SK-N-SH (cell line): Measurements from ENCODE around the gene FRS2.

Experiments used
- CHD2 ChIP-seq: fragments of 150-350 bp; IDR thresholded peaks from 2 replicates; pipeline ENCODE4 v1.6.1; 2018; ENCODE audit warnings: low read length; ENCODE audit not compliant: partially characterized antibody
- CTCF ChIP-seq: fragments of 200-600 bp; sonication (generic); IDR thresholded peaks from 2 replicates; pipeline ENCODE4 v1.6.1; 2017; ENCODE audit warnings: antibody characterized with exemption, mild to moderate bottlenecking, moderate library complexity
- EP300 ChIP-seq, 2 experiments: IDR thresholded peaks; 2 replicates each; pipeline versions ENCODE4 v1.4.0 to v1.6.1; 2012; ENCODE audit warnings: borderline replicate concordance in 1 of 2, low read depth in 1 of 2, low read length in 1 of 2
- MAX ChIP-seq: IDR thresholded peaks from 2 replicates; pipeline ENCODE4 v1.4.0; 2012; ENCODE audit warnings: low read depth
- MXI1 ChIP-seq: IDR thresholded peaks from 2 replicates; pipeline ENCODE4 v1.6.1; 2012; ENCODE audit warnings: mild to moderate bottlenecking, low read depth, low read length, improper control_type of control experiment
- POLR2AphosphoS5 ChIP-seq: IDR thresholded peaks from 2 replicates; pipeline ENCODE4 v1.6.1; 2012; ENCODE audit warnings: low read depth, low read length
- RFX5 ChIP-seq: IDR thresholded peaks from 2 replicates; pipeline ENCODE4 v1.6.1; 2012; ENCODE audit warnings: mild to moderate bottlenecking, improper control_type of control experiment, low read length
- TF ChIP-seq, protein P1 (sequence below): IDR thresholded peaks from 2 replicates; pipeline ENCODE4 v1.4.0; 2012; ENCODE audit warnings: low read depth, borderline replicate concordance
- TF ChIP-seq, protein P2 (sequence below): IDR thresholded peaks from 2 replicates; pipeline ENCODE4 v1.6.1; 2012; ENCODE audit warnings: mild to moderate bottlenecking, low read depth, low read length, moderate library complexity

- TF ChIP-seq CHD2 (no peak), CTCF (peak; percentile 49), EP300 (IDR thresholded peaks at IDR 0.05; ENCODE audit: borderline replicate concordance in 1 of 2, low read depth in 1 of 2, low read length in 1 of 2) (no peak), MAX (no peak), POLR2AphosphoS5 (no peak), RFX5 (no peak), MXI1 (no peak)
- TF ChIP-seq, protein P1, sequence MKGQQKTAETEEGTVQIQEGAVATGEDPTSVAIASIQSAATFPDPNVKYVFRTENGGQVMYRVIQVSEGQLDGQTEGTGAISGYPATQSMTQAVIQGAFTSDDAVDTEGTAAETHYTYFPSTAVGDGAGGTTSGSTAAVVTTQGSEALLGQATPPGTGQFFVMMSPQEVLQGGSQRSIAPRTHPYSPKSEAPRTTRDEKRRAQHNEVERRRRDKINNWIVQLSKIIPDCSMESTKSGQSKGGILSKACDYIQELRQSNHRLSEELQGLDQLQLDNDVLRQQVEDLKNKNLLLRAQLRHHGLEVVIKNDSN: no peak
- TF ChIP-seq, protein P2, sequence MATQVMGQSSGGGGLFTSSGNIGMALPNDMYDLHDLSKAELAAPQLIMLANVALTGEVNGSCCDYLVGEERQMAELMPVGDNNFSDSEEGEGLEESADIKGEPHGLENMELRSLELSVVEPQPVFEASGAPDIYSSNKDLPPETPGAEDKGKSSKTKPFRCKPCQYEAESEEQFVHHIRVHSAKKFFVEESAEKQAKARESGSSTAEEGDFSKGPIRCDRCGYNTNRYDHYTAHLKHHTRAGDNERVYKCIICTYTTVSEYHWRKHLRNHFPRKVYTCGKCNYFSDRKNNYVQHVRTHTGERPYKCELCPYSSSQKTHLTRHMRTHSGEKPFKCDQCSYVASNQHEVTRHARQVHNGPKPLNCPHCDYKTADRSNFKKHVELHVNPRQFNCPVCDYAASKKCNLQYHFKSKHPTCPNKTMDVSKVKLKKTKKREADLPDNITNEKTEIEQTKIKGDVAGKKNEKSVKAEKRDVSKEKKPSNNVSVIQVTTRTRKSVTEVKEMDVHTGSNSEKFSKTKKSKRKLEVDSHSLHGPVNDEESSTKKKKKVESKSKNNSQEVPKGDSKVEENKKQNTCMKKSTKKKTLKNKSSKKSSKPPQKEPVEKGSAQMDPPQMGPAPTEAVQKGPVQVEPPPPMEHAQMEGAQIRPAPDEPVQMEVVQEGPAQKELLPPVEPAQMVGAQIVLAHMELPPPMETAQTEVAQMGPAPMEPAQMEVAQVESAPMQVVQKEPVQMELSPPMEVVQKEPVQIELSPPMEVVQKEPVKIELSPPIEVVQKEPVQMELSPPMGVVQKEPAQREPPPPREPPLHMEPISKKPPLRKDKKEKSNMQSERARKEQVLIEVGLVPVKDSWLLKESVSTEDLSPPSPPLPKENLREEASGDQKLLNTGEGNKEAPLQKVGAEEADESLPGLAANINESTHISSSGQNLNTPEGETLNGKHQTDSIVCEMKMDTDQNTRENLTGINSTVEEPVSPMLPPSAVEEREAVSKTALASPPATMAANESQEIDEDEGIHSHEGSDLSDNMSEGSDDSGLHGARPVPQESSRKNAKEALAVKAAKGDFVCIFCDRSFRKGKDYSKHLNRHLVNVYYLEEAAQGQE: no peak
Measured at GRCh38 chr12:69540987-69541386, 70.8 kb downstream of the FRS2 start.
